Measurements from ENCODE around the gene PYGO2. TPM values are rescaled to one million over a fixed set of nuclear protein-coding genes. Genes with fewer than 3 reads are reported as not detected.
A peak's percentile ranks its signal among the peaks of the same experiment; 100 is the strongest.
"Not testable (repeated sequence)": the region's sequence is repeated elsewhere in the genome, so short reads cannot be mapped to it uniquely, and the experiment has no call there.

The PYGO2 gene
- total RNA-seq, 1 donor from 2014 or later: 13.2 TPM

- intact Hi-C loops (cut with DNase I): no loop called here
- DNase-seq: no peak
- ATAC-seq (ENCODE audit: poor library complexity): no peak
These were observed 26.7 kb upstream of the PYGO2 start for GRCh38 chr1:154988058-154988954.

DNA sequence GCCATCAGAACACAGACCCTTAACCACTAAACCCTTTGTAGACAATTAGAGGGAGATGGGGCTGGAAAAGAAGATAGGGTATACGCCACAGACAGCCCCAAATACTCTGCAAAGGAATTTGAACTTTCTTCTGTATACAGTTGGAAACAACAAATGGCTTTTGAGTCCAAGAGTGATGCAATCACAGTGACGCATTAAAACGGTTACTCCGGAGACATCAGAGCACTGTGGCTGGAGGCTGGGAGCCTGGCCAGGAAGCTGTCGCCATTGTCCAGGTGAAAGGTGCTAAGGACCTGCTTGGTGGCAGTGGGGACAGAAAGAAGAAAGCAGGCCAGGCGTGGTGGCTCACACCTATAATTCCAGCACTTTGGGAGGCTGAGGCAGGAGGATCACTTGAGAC lies 25.7 kb upstream of the PYGO2 start:
- DNase-seq (no peak), ATAC-seq (ENCODE audit: poor library complexity) (no peak)
- intact Hi-C loops (cut with DNase I): no loop called here

- intact Hi-C loops (cut with DNase I); ATAC-seq (ENCODE audit: poor library complexity); DNase-seq: not testable (repeated sequence)
These were observed 25.2 kb upstream of the PYGO2 start for GRCh38 chr1:154986736-154987135.

DNA sequence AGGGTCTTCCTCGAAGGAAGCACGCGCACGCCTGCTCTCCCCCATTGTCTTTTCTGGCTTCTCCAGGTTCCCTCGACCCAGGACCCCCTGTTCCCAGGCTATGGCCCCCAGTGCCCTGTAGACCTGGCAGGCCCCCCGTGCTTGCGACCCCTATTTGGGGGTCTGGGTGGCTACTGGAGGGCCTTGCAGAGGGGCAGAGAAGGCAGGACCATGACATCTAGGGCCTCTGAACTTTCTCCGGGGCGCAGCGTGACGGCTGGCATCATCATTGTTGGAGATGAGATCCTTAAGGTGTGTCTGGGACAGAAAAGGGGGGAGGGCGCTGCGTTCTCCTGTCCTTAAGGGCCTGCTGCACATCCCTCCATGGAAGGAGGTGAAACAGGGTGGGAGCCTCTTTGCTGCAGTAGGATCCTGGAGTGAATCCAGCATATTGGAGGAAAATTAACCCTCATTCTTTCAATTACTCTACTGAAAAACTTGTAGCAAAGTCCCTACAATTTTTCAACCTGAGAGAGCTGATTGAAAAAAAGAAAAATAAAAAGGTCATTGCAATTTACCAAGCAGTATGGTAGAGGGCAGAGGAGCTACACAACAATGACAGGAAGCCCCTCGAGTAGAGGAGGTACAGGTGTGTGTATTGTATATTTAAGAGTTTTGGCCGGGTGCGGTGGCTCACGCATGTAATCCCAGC lies 22.3 kb upstream of the PYGO2 start:
- no peak for ATAC-seq (ENCODE audit: poor library complexity)
- intact Hi-C loops (cut with DNase I): no loop called here
- no peak for DNase-seq

GRCh38 chr1:154982897-154983648 lies 21.5 kb upstream of the PYGO2 start, which contains the start of gene FLAD1:
Gene FLAD1 (plus strand): TSS chr1:154983344. CDS start chr1:154983695, 351 bp downstream.
- intact Hi-C loops (cut with DNase I): no loop called here
- ATAC-seq (ENCODE audit: poor library complexity): peak; percentile 100
- peak; percentile 96 for DNase-seq

DNA sequence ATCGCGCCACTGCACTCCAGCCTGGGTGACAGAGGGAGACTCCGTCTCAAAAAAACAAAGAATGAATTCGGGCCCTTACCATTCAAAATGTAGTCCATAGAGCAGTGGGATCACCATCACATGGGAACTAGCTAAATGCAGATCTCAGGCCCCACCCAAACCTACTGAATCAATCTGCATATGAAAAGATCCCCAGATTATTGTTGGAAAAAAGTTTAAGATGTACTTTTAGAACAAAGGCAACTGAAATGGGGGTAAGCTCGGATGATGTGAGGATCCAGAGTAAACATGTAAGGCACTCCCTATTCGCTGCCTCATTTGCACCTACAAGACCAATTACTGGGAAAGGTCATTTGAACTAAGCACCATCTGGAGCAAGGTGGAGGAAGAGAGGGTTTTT lies 20.8 kb upstream of the PYGO2 start:
- DNase-seq (no peak), ATAC-seq (ENCODE audit: poor library complexity) (no peak)
- intact Hi-C loops (cut with DNase I): no loop called here

DNA sequence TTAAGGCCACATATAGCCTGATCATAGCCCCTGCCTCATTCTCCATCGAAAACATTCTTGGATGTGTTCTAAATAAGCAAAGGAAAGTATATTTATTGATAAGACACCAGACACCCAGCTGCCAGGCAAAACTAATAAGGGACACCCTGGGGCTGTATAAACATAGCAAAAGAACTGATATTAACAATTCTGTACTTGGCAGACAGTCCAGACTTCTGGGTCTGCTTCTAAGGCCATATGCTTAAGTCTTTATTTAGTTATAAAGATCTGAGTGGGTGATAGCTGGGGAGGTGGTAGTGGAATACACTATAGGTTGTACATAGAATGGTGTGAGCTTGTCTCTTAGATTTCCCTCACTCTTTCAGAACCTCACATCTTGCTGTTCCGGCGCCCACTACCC lies 16.8 kb upstream of the PYGO2 start:
- ATAC-seq (ENCODE audit: poor library complexity) (no peak), DNase-seq (no peak)
- intact Hi-C loops (cut with DNase I): no loop called here

GRCh38 chr1:154977762-154978161 lies 16.2 kb upstream of the PYGO2 start:
- DNase-seq; ATAC-seq (ENCODE audit: poor library complexity); intact Hi-C loops (cut with DNase I): not testable (repeated sequence)

- intact Hi-C loops (cut with DNase I): no loop called here
- DNase-seq (peak; percentile 70), ATAC-seq (ENCODE audit: poor library complexity) (no peak)
These were observed 14.0 kb upstream of the PYGO2 start for GRCh38 chr1:154975409-154976059.

- intact Hi-C loops (cut with DNase I): loop anchor here (5.0 kb wide), 1 partner anchor 42 kb away; no protein-coding TSS in a partner anchor
- DNase-seq: peak; percentile 95
- ATAC-seq (ENCODE audit: poor library complexity): peak; percentile 73
These were observed 13.3 kb upstream of the PYGO2 start for GRCh38 chr1:154974808-154975408.

- ATAC-seq (ENCODE audit: poor library complexity): peak; percentile 85
- intact Hi-C loops (cut with DNase I): loop anchor here (5.0 kb wide), 1 partner anchor 43 kb away; no protein-coding TSS in a partner anchor
- DNase-seq: peak; percentile 97
These were observed 12.7 kb upstream of the PYGO2 start, which contains the start of gene CKS1B for GRCh38 chr1:154974102-154974807. Gene CKS1B (plus strand): TSS chr1:154974681. CDS start chr1:154974746, 65 bp downstream.

GRCh38 chr1:154973344-154974101 lies 11.9 kb upstream of the PYGO2 start:
- peak; percentile 97 for DNase-seq
- intact Hi-C loops (cut with DNase I): loop anchor here (5.0 kb wide), 1 partner anchor 44 kb away; no protein-coding TSS in a partner anchor
- peak; percentile 62 for ATAC-seq (ENCODE audit: poor library complexity)

DNA sequence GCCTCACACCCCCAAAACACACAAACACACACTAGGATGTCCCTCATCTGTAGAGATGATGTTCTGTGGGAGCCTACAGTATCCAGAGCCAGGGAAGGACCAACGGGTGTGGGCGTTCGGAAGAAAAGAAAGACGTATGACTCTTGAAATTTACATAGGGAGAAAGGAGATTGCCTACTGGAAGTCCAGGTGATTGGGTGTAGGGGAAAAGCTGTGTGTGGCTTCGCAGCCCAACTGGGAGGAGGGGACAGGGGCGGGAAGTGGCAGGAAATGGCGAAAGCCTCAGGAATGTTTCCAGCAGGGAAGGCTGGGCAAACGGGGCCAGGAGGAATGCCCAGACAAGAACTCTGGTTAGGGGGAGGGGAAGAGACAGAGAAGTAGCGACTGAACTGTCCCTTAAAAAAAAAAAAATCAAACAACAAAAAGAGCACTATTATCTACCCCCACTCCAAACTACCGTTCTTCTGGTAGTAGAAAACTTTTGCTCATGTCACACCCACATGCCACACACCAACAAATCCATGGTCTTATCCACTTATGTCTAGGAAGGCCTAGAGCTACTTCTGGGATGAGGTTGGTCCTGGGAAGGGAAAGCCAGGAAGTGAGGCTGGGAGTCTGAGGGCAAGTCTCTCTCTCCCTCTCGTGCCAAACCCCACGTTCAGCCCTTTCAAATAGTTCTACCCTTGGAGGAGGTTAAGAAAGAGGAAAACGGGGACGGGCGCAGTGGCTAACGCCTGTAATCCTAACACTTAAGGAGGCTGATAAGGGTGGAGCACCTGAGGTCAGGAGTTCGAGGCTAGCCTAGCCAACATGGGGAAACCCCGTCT lies 11.1 kb upstream of the PYGO2 start:
- DNase-seq (peak; percentile 68), ATAC-seq (ENCODE audit: poor library complexity) (no peak)
- intact Hi-C loops (cut with DNase I): loop anchor here (5.0 kb wide), 1 partner anchor 45 kb away; no protein-coding TSS in a partner anchor

GRCh38 chr1:154972213-154972516 lies 10.6 kb upstream of the PYGO2 start:
- no peak for ATAC-seq (ENCODE audit: poor library complexity)
- intact Hi-C loops (cut with DNase I): loop anchor here (5.0 kb wide), 1 partner anchor 45 kb away; no protein-coding TSS in a partner anchor

GRCh38 chr1:154971341-154971998 lies 9.9 kb upstream of the PYGO2 start:
- no peak for ATAC-seq (ENCODE audit: poor library complexity)
- no peak for DNase-seq
- intact Hi-C loops (cut with DNase I): loop anchor here (5.0 kb wide), 1 partner anchor 46 kb away; no protein-coding TSS in a partner anchor

More at GRCh38 chr1:154972213-154972516, 10.6 kb upstream of the PYGO2 start:
- no peak for DNase-seq

Measured in Right ventricle myocardium superior (tissue), 1 donor.